ENCODE data around the gene ZNF608. TPM values are rescaled to one million over a fixed set of nuclear protein-coding genes. Genes with fewer than 3 reads are reported as not detected.

The ZNF608 gene
- total RNA-seq, 1 donor from 2014 or later = 65.6 TPM

GRCh38 chr5:124773315-124774311 lies 27.2 kb upstream of the ZNF608 start:
- no peak for TF ChIP-seq CTCF (IDR thresholded peaks at IDR 0.05)
- H3K27me3 Mint-ChIP-seq (ENCODE audit: unreplicated experiment) = no peaks in the 10 kb centered on the region
- H3K4me1 Mint-ChIP-seq (ENCODE audit: unreplicated experiment) = peaks cover 3% of the 10 kb centered on the region
- no peak for DNase-seq (ENCODE audit: extremely low spot score, unreplicated experiment)
- no peak overlapping the region for H3K27ac Mint-ChIP-seq (ENCODE audit: unreplicated experiment)
- no peak overlapping the region for H3K4me3 Mint-ChIP-seq (ENCODE audit: unreplicated experiment)
- H3K9me3 Mint-ChIP-seq (ENCODE audit: unreplicated experiment) = no peaks in the 10 kb centered on the region
- no peaks in the 10 kb centered on the region for H3K36me3 Mint-ChIP-seq (ENCODE audit: unreplicated experiment)

- no peak for TF ChIP-seq CTCF (IDR thresholded peaks at IDR 0.05)
- H3K36me3 Mint-ChIP-seq (ENCODE audit: unreplicated experiment) = no peaks in the 10 kb centered on the region
- H3K4me1 Mint-ChIP-seq (ENCODE audit: unreplicated experiment) = peaks cover 3% of the 10 kb centered on the region
Observed at GRCh38 chr5:124772457-124773200, 26.2 kb upstream of the ZNF608 start.

GRCh38 chr5:124771761-124772160 lies 25.3 kb upstream of the ZNF608 start:
- Mint-ChIP-seq H3K4me1 (ENCODE audit: unreplicated experiment) (peaks cover 3% of the 10 kb centered on the region), H3K27ac (ENCODE audit: unreplicated experiment) (no peak overlapping the region), H3K9me3 (ENCODE audit: unreplicated experiment) (no peaks in the 10 kb centered on the region), H3K36me3 (ENCODE audit: unreplicated experiment) (no peaks in the 10 kb centered on the region), H3K4me3 (ENCODE audit: unreplicated experiment) (no peak overlapping the region), H3K27me3 (ENCODE audit: unreplicated experiment) (no peaks in the 10 kb centered on the region)
- DNase-seq (ENCODE audit: extremely low spot score, unreplicated experiment) = no peak
- TF ChIP-seq CTCF (IDR thresholded peaks at IDR 0.05) = no peak

More at GRCh38 chr5:124772457-124773200, 26.2 kb upstream of the ZNF608 start:
- no peaks in the 10 kb centered on the region for H3K9me3 Mint-ChIP-seq (ENCODE audit: unreplicated experiment)
- no peak overlapping the region for H3K4me3 Mint-ChIP-seq (ENCODE audit: unreplicated experiment)
- H3K27ac Mint-ChIP-seq (ENCODE audit: unreplicated experiment) = no peak overlapping the region
- DNase-seq (ENCODE audit: extremely low spot score, unreplicated experiment) = no peak
- H3K27me3 Mint-ChIP-seq (ENCODE audit: unreplicated experiment) = no peaks in the 10 kb centered on the region

- H3K4me1 Mint-ChIP-seq (ENCODE audit: unreplicated experiment) = peaks cover 5% of the 10 kb centered on the region
- H3K27me3 Mint-ChIP-seq (ENCODE audit: unreplicated experiment) = no peaks in the 10 kb centered on the region
- no peak overlapping the region for H3K4me3 Mint-ChIP-seq (ENCODE audit: unreplicated experiment)
- H3K9me3 Mint-ChIP-seq (ENCODE audit: unreplicated experiment) = no peaks in the 10 kb centered on the region
- no peak for TF ChIP-seq CTCF (IDR thresholded peaks at IDR 0.05)
- H3K27ac Mint-ChIP-seq (ENCODE audit: unreplicated experiment) = no peak overlapping the region
- DNase-seq (ENCODE audit: extremely low spot score, unreplicated experiment) = no peak
- H3K36me3 Mint-ChIP-seq (ENCODE audit: unreplicated experiment) = no peaks in the 10 kb centered on the region
Observed at GRCh38 chr5:124764992-124765611, 18.7 kb upstream of the ZNF608 start.

Measured in osteocyte (in vitro differentiated cells).